BE2C (cell line): ENCODE measurements around the gene C11orf91.
"Not testable (repeated sequence)": the region's sequence is repeated elsewhere in the genome, so short reads cannot be mapped to it uniquely, and the experiment has no call there.

ENCODE experiments used
- DNase-seq: peaks from one replicate; pipeline ENCODE4 v3.0.0-alpha.2; 2020
- H3K27me3 ChIP-seq: fragments of 250-450 bp; sonication (Bioruptor Pico); 2 replicates; pipeline ENCODE4 v1.5.1; 2020; ENCODE audit warnings: mild to moderate bottlenecking
- H3K36me3 ChIP-seq: fragments of 250-450 bp; sonication (Bioruptor Pico); 2 replicates; pipeline ENCODE4 v1.5.1; 2020; ENCODE audit warnings: mild to moderate bottlenecking
- H3K4me1 ChIP-seq: fragments of 250-450 bp; sonication (Bioruptor Pico); 2 replicates; pipeline ENCODE4 v1.5.1; 2020
- H3K4me3 ChIP-seq: 2 replicates; pipeline ENCODE4 v1.5.1; 2011; ENCODE audit warnings: low read depth, low read length
- H3K9me3 ChIP-seq: fragments of 250-450 bp; sonication (Bioruptor Pico); 2 replicates; pipeline ENCODE4 v1.5.1; 2020
- TF ChIP-seq, protein P1 (sequence below): IDR thresholded peaks from 2 replicates; pipeline ENCODE4 v1.5.1; 2012; ENCODE audit warnings: mild to moderate bottlenecking, low read depth, low read length

C11orf91 gene

DNA sequence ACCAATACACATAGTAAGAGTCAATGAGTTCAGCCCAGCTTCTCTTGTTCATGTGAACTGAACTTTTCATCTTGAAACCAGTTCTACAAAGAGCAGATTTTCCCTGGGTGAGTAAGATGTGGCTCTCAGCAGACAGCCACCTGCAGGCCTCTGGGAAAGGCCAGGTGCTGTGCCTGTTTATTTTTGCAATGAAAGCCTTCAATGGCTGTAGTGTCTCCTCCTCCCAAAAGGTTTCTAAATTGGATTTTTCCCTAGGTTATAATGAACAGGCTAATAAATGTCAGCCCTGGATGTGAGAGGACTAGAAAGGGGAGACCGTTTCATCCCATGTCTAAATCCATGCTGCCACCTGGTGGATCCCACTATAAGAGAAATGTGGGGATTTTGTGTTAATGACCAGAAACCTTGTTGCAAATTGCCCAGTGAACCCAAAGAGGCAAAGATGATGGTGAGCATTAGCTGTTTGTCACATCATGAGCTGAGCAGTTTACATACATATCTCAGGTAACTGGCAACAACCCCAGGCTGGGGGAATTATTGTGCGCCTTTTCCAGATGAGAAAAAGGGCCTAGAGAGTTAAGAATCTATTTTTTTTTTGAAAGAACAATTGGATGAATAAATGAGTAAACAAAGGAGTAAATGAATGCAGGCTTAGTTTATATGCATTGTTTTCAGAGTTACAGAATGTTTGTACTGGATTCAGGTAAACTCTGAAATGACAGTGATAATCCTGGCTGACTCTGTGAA lies 12.7 kb downstream of the C11orf91 start:
- H3K27me3 ChIP-seq, result no peaks in the 10 kb centered on the region
- peak; percentile 37 for DNase-seq
- H3K9me3 ChIP-seq, result no peaks in the 10 kb centered on the region
- TF ChIP-seq, protein P1, sequence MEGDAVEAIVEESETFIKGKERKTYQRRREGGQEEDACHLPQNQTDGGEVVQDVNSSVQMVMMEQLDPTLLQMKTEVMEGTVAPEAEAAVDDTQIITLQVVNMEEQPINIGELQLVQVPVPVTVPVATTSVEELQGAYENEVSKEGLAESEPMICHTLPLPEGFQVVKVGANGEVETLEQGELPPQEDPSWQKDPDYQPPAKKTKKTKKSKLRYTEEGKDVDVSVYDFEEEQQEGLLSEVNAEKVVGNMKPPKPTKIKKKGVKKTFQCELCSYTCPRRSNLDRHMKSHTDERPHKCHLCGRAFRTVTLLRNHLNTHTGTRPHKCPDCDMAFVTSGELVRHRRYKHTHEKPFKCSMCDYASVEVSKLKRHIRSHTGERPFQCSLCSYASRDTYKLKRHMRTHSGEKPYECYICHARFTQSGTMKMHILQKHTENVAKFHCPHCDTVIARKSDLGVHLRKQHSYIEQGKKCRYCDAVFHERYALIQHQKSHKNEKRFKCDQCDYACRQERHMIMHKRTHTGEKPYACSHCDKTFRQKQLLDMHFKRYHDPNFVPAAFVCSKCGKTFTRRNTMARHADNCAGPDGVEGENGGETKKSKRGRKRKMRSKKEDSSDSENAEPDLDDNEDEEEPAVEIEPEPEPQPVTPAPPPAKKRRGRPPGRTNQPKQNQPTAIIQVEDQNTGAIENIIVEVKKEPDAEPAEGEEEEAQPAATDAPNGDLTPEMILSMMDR, result peak; percentile 59
- no peak overlapping the region for H3K4me3 ChIP-seq
- no peaks in the 10 kb centered on the region for H3K36me3 ChIP-seq
- no peaks in the 10 kb centered on the region for H3K4me1 ChIP-seq

DNA sequence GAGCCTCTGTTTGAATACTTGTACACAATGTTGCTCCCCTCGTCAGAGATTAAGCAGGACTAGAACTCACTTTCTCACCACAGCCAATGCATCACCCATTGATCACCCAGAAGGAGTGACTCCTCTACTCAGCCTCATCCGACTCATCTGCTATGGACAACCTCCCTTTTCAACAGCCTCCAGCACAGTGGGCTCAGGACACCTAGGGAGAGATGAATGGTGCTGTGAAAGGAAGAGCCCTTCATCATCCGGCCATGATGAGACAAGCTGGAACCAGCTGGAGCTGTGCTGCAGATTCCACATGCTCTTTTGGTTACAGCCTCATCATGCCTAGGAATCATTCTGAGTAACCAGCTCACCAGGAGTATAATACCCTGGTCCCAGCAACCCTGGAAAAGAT lies 15.5 kb downstream of the C11orf91 start:
- Histone ChIP-seq H3K27me3 (no peaks in the 10 kb centered on the region), H3K9me3 (no peaks in the 10 kb centered on the region), H3K4me3 (no peak overlapping the region), H3K36me3 (no peaks in the 10 kb centered on the region), H3K4me1 (no peaks in the 10 kb centered on the region)
- no peak for DNase-seq
- TF ChIP-seq, protein P1, result no peak

DNA sequence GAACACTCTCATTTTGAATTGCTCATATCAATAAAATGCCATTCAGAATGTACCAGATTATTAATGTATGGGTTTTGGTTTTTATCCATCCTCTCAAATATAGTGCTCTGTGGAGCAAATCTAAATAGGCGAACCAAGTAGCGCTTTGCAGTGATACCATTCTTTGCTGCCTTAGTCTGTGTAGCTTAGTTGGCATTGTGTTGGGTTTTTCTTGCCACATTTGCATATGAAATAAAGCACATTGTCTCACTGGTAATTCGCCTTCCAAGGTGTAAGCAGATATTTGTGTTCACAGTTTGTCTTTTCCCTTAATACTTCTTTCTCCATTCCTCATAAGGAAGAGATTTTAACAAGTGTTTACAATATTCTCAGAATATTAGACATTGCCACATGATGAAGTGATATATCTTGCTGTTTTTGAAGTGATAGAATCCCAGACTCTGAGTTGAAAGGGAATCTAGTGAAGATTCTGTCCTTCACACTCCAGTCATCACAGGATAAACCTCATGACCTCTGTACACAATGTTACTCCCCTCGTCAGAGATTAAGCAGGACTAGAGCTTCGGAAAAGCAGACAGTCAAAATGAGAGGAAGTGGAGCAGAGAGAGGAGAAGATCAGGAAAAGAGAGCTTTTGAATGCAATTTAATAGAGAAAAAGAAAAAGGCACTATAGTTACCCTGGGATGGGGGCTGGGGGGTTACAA lies 16.5 kb downstream of the C11orf91 start:
- Histone ChIP-seq H3K36me3 (no peaks in the 10 kb centered on the region), H3K27me3 (no peaks in the 10 kb centered on the region), H3K4me1 (no peaks in the 10 kb centered on the region), H3K9me3 (no peaks in the 10 kb centered on the region), H3K4me3 (no peak overlapping the region)
- TF ChIP-seq, protein P1, result no peak
- DNase-seq, result no peak

DNA sequence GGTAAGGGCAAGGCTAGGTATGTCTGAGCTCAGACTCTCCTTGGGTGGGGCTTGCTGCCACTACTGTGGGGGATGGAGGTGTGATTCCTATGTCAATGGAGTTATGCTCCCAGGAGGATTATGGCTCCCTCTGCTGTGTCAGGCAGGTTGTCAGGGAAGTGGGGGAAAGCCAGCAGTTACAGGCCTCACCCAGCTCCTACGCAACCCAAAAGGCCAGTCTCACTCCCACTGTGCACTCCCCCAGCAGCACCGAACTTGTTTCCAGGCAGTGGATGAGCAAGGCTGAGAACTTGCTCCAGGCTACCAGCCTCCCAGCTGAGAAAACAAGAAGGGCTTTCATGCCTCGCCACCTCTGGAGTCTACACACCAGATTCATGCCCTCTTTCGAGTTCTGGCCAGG lies 18.2 kb downstream of the C11orf91 start:
- no peaks in the 10 kb centered on the region for H3K36me3 ChIP-seq
- H3K4me1 ChIP-seq, result no peaks in the 10 kb centered on the region
- no peak for DNase-seq
- H3K4me3 ChIP-seq, result no peak overlapping the region
- no peaks in the 10 kb centered on the region for H3K9me3 ChIP-seq
- TF ChIP-seq, protein P1, result no peak
- no peaks in the 10 kb centered on the region for H3K27me3 ChIP-seq

DNA sequence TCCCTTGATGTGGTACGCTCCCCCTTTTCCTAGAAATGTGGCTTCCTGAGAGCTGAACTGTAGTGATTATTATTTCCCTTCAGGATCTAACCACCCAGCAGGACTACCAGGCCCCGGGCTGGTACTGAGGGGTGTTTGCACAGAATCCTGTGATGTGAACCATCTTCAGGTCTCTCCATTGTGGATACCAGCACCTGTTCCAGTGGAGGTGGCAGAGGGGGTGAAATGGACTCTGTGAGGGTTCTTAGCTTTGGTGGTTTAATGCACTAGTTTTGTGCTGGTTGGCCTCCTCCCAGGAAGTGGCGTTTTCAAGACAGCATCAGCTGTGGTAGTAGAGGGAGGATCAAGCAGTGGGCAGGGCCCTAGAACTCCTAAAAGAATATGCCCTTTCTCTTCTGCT lies 18.6 kb downstream of the C11orf91 start:
- H3K36me3 ChIP-seq, result no peaks in the 10 kb centered on the region
- DNase-seq, result no peak
- no peaks in the 10 kb centered on the region for H3K9me3 ChIP-seq
- no peaks in the 10 kb centered on the region for H3K4me1 ChIP-seq
- TF ChIP-seq, protein P1, result no peak
- no peak overlapping the region for H3K4me3 ChIP-seq
- H3K27me3 ChIP-seq, result no peaks in the 10 kb centered on the region

DNA sequence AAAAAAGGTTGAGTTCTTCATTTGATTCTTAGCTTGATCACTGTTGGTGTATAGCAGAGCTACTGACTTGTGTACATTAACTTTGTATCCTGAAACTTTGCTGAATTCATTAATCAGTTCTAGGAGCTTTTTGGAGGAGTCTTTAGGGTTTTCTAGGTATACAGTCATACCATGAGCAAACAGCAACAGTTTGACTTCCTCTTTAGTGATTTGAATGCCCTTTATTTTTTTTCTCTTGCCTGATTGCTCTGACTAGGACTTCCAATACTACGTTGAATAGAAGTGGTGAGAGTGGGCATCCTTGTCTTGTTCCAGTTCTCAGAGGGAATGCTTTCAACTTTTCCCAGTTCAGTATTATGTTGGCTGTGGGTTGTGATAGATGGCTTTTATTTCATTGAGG lies 22.0 kb downstream of the C11orf91 start:
- H3K36me3 ChIP-seq, H3K27me3 ChIP-seq, H3K4me1 ChIP-seq, H3K4me3 ChIP-seq, DNase-seq, H3K9me3 ChIP-seq: not testable (repeated sequence)
